Thyroid gland (tissue), 4 donors: ENCODE measurements around the gene CD79B.

Experiments used
- POLR2A ChIP-seq, 2 donors: fragments of 450-650 bp; IDR thresholded peaks; one replicate each; pipeline ENCODE4 v1.6.1; 2017; ENCODE audit warnings: antibody characterized with exemption in 2 of 2, mild to moderate bottlenecking in 2 of 2, moderate library complexity in 1 of 2
- TF ChIP-seq, protein P1 (sequence below), 6 experiments: fragments of 200-600 bp in 3 of 6; fragments of 450-650 bp in 3 of 6; sonication (generic) in 3 of 6; IDR thresholded peaks; one replicate each; pipeline ENCODE4 v1.5.1; 2016 to 2019; ENCODE audit warnings: antibody characterized with exemption in 6 of 6, mild to moderate bottlenecking in 2 of 6, inconsistent platforms in 1 of 6, moderate library complexity in 1 of 6

GRCh38 chr17:63960430-63960829, 28.3 kb upstream of the CD79B start:
- TF ChIP-seq, protein P1, sequence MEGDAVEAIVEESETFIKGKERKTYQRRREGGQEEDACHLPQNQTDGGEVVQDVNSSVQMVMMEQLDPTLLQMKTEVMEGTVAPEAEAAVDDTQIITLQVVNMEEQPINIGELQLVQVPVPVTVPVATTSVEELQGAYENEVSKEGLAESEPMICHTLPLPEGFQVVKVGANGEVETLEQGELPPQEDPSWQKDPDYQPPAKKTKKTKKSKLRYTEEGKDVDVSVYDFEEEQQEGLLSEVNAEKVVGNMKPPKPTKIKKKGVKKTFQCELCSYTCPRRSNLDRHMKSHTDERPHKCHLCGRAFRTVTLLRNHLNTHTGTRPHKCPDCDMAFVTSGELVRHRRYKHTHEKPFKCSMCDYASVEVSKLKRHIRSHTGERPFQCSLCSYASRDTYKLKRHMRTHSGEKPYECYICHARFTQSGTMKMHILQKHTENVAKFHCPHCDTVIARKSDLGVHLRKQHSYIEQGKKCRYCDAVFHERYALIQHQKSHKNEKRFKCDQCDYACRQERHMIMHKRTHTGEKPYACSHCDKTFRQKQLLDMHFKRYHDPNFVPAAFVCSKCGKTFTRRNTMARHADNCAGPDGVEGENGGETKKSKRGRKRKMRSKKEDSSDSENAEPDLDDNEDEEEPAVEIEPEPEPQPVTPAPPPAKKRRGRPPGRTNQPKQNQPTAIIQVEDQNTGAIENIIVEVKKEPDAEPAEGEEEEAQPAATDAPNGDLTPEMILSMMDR (IDR thresholded peaks at IDR 0.05): no peak
- TF ChIP-seq POLR2A (IDR thresholded peaks at IDR 0.05): no peak
